M059J (cell line): ENCODE data around the gene GCAT. TPM values are rescaled to one million over a fixed set of nuclear protein-coding genes. Genes with fewer than 3 reads are reported as not detected.
A peak's percentile ranks its signal among the peaks of the same experiment; 100 is the strongest.

Experiments used
- DNase-seq: peaks from one replicate; pipeline ENCODE4 v3.0.0-alpha.2; 2012; ENCODE audit warnings: low read depth
- total RNA-seq: library from RNA; depleted of rRNA; stranded (reverse); fragments of >200 nt; shearing (Covaris generic); gene quantifications from 2 replicates; pipeline ENCODE4 v1.2.3, GENCODE V29; 2014; rRNA removed

GCAT gene
- 18.3 and 26.4 TPM in 2 replicates for total RNA-seq

DNA sequence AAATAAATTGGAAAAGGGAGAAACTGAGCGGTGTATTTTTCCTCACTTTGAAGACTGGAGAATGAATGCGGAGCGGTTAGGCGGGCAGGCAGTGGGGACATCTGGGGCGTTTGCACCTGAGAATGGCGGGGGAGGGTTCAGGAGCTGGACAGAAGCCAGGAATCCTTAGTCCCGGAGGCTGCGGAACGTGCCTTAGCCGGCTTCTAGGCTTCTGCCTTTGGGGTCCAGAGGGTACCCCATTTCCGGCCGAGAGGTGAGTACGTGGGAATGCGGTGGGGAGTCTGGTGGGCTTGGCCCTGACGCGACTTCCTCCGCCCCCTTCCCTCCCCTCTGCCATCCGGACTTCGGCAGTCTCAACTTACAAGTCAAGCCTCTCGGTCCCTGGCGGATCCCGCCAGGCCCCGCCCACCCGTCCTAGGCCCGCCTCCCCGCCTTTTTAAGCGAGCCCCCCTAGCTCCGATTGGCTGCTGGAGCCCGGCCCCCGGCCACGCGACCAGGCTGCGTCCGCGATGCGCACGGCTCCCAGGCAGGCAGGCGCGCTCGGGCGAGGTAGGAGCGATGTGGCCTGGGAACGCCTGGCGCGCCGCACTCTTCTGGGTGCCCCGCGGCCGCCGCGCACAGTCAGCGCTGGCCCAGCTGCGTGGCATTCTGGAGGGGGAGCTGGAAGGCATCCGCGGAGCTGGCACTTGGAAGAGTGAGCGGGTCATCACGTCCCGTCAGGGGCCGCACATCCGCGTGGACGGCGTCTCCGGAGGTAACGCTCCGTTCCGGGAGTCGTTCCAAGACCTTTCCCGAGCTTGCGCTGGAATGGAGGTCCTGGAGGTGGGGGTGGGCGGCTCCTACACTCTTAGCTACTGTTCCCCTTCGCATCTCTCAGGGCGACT, at the start of gene GCAT:
Gene GCAT, plus strand, starts transcription at position 525 of the 884 bp plus-strand sequence. Its CDS starts 34 bp downstream, at position 559.
- DNase-seq = peak; percentile 90

DNA sequence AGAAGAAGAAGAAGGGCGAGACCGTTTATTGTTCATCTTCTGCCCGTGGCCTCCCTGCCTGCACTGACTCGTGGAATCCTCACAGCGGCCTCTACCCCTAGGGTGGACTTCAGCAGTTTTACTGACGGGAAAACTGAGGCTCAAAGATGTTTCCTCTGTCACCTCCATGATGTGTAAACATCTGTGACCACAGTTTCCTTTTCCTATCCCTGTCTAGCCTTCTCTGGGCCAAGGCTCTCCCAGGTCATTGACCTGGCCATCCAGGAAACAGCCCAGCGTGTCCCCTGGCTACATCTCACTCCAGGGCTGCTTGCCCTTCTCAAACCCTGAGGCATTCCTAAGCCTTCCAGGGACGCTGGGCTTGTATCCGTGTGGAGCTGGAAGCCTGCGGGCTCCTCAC, 49.0 kb upstream of the GCAT start:
- no peak for DNase-seq

DNA sequence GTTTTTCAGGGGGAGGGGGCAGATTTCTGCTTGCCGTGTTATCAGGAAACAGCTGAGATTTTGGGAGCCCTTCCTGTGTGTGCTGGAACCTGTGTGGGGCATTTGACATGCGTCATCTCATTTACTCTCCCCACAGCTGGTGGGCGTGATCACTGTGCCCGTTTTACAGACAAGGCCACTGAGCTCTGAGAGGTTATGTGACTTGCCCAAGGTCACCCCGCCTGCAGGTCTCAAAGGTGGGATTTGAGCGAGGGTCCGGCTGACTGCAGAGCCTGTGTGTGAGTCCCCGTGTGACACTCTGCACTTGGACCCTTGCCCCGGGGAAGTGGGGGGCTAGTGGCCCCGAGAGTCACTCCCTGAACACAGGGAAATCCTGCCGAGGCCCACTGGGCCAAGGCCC, 48.5 kb upstream of the GCAT start:
- no peak for DNase-seq

DNA sequence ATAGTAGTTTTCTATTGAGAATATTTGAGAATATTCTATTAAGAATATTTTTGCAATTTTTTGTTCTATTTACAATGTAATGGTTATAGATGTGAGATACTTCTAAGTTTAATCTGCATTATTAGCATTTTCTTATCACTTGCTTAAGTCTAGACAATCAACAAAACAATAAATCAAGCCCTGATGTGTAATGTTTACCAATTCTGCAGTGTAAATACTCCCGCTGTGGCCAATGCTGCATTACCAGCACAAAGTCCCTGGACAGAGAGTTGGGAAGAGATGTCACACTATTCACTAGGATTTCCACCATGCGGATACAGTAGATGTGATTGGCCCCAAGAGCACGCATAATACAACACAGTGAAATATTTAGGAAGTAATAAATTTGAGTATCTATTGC, 47.6 kb upstream of the GCAT start:
- DNase-seq = no peak

DNA sequence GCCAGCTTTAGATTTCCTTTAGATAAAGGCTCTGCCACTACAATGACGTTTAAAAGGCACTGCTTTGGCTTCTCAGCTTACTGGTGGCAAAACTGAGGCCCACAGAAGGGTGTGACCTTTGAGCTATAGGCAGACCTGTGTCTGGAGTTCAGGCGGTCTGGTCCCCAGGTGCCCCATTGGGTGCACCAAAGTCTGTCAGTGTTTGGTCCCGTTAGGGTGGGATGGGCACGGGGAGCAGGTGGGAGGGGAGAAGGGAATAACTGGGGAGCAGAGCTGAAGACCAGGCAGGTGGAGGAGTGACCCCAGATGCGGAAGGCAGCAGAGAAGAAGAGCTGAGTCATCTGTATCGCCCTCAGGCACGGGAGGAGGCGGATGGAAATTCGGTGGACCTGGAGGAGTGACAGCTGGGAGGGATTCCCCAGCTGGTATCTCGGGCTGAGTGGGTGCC, 45.3 kb upstream of the GCAT start:
- DNase-seq = no peak

DNA sequence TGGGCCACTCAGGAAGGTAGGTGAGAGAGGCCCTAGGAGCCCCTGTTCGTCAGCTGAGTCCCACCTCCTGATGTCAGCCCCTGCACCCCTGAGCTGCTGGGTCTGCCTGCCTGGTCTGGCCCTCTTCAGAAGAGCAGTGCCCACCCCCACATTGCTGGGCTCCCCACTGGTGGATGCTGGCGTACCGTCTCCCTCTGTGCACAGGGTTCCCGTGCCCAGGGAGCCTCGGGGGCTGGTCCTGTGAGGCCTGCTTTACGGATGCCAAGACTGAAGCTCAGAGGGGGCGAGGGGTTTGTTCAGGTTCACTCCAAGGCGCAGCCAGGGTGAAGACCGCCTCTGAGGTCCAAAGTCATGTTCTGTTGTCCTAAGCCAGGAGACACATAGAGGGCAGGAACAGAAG, 44.7 kb upstream of the GCAT start:
- no peak for DNase-seq

DNA sequence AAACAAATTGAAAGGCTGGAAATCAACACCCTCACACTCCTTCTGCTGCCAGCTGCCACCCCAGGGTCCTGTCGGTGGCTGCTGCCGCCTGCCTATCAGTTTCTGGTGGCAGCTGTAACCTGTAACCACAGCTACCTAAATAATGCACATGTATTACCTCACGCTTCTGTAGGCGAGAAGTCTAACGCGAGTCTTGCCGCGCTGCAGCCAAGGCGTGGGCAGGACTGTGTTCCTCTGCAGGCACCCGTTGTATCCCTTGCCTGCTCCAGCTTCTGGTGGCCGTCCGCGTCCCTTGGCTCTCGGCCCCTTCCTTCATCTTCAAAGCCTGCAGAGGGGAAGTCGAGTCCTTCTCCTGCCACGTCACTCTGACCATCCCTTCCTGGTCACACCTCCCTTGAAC, 44.1 kb upstream of the GCAT start:
- DNase-seq = no peak

DNA sequence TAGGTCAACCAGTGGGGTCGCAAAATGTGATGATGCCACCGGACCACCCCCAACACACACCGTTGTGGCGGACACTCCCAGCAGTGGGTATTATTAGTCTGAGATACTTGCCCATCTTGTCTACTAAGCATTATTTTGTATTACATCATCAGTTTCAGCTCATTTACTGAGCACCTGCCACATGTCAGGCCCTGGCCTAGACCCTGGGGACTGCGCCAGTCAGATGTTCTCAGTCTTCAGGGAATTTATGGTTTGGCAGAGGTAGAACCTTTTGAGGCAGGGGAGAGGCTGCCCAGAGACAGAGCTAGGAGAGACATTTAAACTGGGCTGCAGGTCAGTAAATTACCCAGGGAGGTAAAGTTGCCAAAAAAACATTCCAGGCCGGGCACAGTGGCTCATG, 43.1 kb upstream of the GCAT start:
- DNase-seq = no peak

DNA sequence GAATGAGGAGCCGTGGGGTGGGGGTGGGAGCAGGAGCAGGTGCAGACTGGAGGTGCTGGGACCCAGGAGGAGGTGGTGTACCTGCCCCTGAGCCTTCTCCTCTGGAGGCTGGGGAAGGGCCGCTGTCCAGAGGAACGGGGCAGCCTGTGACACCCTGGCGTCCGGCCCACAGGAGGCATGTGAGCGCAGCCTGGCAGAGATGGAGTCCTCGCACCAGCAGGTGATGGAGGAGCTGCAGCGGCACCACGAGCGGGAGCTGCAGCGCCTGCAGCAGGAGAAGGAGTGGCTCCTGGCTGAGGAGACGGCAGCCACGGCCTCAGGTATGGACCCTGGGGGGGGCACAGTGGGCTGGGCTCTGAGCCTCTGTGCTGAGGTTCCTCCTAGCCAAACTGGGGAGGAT, 42.2 kb upstream of the GCAT start:
- no peak for DNase-seq

DNA sequence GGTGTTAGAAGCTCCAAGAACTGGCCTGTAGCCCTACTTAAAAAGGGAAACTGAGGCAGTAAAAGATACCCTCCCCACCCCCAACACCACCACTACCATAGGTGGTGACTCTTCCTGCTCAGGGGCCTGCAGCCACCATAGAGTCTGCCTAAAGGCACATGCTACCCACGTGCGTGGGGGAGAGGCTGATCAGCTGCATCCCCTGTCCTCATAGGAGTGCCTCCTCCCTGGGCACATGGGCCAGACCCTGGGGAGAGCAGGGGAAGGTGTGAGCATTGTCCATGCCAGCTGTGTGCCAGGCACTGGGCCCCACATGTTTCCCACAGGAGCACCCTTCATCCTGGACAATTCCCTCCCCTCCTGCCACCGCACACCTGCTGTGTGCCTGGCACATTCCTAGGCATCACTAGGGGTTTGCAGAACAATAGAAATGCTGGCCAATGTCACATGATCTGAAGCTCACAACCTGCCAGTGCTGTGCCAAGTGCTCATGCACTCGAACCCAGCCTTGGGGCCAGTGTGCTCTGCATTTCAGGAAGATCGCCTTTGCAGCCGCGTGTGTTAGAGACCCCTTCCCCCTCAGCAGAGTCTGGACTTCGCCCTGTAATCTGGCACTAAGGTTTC, 41.7 kb upstream of the GCAT start:
- DNase-seq = no peak

DNA sequence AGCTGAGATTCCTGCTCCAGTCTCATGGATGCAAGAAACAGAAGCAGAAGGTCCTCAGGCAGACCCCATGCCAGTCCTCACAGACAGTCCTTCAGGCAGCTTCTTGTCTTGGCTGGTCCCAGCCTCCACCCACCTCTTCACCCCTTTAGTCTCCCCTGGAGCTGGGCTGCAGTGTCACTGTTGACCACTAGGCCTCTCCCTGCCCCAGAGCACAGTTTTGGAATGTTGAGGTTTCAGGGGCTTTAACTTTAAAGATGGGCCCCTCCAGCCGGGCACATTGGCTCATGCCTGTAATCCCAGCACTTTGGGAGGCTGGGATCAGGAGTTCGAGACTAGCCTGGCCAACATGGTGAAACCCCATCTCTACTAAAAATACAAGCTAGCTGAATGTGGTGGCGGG, 39.5 kb upstream of the GCAT start:
- DNase-seq = no peak

DNA sequence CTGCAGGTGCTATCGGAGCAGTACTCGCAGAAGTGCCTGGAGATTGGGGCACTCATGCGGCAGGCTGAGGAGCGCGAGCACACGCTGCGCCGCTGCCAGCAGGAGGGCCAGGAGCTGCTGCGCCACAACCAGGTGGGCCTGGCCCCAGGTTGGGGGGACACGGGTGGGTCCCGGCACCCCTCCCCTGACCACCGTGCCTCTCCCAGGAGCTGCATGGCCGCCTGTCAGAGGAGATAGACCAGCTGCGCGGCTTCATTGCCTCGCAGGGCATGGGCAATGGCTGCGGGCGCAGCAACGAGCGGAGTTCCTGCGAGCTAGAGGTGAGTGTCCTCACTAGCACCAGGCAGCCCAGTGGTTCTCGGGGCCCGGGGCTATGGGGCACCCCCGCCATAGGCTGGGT, 38.7 kb upstream of the GCAT start:
- DNase-seq = no peak

DNA sequence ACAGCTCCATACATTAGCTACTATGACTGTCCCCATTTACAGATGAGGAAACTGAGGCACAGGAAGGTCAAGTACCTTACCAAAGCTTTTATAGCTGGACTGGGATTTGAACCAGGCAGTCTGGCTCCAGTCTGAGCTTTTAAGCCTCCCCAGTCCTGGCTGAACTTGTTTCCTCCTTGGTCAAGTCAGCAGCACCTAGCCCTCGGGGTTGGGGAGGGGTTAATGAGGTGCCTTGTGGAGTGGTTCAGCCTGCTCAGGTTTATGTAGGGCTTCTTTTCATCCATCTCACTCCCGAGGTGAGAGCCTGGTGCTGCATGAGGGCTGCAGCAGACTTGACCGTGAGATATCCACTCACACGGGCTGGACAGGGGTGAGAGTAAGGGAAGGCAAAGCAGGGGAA, 36.7 kb upstream of the GCAT start:
- no peak for DNase-seq

DNA sequence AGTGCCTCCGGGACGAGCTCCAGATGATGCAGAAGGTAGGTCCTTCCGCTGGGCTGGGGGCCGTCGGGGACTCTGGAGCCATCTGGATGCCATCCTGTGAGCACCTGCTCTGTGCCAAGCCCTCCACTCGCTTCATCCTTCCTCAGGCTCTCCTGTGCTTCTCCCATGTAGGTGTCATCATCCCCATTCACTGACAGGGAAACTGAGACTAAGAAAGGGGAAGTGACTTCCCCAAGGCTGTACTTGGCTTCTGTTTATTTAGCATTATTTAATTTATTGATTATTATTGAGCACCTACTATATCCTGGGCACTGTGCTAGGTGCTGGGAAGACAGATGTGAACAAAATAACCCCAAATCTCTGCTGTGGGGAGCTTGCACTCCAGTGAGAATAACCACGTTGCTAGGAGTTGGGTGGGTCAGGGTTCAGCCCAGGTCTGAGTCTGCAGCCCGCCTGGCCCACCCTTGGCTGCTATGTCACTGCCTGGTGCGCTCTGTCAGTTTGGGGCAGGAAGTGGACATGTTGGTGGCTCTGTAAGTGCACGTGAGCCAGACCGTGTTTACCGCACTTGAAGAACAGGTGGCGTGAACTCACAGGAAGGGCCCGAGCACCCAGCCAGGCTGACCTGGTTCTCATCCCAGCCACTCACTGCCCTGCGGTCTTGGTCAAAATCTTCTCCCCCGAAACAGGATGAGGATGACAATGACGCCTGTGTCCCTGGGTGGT, 35.9 kb upstream of the GCAT start:
- no peak for DNase-seq

DNA sequence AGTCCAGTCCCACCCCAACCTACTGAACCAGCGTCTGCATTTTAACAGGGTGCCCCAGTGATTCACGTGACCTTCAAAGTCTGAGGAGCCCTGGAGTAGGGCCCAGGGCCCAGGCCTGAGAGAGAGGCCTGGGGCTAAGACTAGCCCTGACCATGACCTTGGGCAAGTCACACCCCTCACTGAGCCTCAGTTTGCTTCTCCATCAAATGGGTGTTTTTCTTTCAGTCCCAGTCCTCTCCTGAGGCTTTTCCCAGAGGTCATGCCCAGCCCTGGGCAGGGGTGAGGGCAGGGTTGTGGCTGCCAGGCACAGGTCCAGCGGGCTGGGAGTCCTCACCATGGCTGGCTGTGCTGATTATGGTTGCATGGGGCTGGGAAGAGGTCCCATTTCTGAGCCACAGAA, 33.0 kb upstream of the GCAT start:
- no peak for DNase-seq

DNA sequence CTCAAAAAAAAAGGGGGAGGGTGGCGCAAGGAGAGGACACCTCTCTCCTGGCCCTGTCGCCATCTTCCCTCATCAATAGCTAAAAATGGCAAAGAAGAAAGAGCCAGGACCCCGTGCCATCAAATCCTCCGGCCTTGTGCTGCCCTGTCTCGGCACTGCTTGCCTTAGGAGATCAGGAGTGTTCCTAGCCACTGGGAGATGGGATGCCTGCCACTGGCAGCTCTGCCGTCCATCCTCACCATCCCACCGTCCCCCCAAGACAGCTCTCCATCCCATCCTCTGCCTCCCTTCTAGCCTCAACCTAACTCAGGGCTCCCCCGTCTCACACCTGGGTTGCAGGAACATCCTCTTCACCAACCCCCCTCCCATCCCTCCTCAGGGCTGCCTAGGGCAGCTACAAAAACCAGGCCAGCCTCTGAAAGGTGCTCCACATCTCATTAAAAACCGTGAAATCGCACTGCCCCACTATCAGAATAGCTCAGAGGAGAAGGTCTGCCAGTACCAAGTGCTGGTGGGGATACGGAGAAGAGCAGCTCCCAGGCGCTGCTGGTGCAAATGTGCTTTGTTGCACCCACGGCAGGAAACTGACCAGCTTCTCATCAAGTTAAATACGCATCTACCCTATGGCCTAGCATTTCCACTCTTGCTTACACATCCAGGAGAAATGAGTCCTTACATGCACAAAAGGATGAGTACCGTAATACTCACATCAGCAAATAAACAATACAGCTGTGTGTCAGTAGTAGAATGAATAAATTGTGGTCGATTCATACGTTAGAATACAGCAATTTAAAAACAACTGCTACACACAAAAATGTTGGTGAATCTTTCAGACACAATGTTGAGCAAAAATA, 31.7 kb upstream of the GCAT start:
- peak; percentile 71 for DNase-seq

DNA sequence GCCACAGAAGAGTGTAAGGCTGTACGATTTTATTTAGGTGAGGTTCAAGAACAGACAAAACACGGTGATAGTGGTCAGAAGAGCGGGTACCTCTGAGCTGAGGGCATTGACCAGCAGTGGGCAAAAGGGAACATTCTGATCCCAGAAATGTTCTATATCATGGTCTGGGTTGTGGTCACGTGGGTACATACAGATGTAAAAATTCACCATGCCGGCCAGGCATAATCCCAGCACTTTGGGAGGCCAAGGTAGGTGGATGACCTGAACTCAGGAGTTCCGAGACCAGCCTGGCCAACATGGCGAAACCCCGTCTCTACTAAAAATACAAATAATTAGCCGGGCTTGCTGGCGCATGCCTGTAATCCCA, 31.1 kb upstream of the GCAT start:
- peak; percentile 37 for DNase-seq

DNA sequence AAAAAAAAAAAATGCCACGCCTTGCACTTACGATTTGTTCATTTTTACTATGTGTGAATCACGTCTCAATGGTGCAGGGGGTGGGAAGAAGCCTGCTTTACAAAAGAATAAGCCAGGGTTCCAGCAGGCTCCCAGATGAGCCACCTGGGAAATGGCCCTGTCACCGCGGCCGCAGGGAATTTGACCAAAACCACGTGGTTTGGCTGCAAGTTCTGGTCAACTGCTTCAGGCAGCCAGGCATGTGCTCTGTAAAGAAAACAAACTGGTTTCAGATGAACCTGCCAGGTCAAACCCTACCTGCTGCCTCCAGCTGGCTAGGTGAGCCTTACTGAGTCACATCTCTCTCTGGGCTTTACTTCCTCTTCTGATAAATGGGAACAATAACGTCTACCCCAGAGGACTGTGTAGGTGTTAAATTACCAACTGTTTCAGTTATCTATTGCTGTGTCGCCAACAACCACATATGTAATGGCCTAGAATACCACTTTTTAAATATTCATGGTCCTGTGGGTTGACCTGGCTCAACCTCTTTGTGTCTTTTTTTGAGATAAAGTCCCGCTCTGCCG, 30.5 kb upstream of the GCAT start:
- peak; percentile 95 for DNase-seq

DNA sequence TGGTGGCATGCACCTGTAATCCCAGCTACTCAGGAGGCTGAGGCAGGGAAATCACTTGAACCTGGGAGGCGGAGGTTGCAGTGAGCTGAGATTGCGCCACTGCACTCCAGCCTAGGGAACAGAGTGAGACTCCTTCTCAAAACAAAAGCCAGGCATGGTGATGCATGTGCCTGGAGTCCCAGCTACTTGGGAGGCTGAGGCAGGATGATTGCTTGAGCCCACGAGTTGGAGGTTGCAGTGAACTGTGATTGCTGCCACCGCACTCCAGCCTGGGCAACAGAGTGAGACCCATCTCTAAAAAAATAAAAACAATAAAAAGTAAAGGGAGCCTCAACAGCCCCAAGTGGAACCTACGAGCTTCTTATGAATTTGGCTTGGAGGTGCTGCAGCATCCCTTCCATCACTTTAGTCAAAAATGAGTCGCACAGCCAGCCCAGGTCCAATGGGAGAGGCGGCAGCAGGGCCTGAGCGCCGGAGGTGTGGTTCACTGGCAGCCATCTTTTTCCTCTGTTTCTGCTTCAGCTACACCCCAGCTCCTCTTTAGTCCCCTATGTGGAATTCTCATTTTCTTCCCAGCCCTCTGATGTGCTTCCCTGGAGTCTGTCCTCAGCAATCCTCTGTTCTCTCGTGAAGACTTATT, 29.2 kb upstream of the GCAT start:
- no peak for DNase-seq

DNA sequence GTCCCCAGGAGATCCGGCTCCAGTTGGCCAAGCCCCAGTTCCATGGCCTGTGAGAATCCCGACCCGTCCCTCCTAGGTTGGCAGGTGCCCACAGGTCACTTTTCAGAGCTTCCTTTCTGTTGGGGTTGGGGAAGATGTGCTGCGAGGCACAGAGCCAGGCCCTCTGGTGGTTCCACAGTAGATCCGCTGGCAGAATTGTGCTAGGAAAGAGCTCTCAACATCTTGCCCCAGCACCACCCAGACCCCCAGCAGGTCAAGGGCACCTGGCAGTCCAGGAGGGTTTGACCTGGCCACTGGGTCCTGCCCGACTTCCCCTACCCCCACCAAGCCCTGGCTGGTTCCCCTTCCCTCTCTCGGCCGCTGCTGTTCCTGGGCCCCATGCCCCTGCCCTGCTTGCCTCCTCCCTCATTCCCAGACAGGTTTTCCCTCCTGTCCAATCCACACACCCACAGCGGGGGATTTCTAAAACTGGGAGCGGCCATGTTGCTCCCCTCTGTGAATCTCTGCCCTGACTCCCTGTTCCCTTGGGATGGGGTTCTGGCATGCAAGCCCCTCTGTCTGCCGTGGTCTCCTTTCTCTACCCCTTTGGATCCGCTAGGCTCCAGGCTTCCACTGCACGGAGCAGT, 26.2 kb upstream of the GCAT start:
- DNase-seq = no peak
